NCI-H82 treated with DMSO at 0.1 percent for 48 hours (cell line): ENCODE measurements around the gene XIRP2.
A peak's percentile ranks its signal among the peaks of the same experiment; 100 is the strongest.
"Not testable (repeated sequence)": the region's sequence is repeated elsewhere in the genome, so short reads cannot be mapped to it uniquely, and the experiment has no call there.

Source experiments
- DNase-seq: peaks from one replicate; lab custom pipeline; 2025; ENCODE audit not compliant: unreplicated experiment; lab: John Stamatoyannopoulos, UW

Gene XIRP2

DNA sequence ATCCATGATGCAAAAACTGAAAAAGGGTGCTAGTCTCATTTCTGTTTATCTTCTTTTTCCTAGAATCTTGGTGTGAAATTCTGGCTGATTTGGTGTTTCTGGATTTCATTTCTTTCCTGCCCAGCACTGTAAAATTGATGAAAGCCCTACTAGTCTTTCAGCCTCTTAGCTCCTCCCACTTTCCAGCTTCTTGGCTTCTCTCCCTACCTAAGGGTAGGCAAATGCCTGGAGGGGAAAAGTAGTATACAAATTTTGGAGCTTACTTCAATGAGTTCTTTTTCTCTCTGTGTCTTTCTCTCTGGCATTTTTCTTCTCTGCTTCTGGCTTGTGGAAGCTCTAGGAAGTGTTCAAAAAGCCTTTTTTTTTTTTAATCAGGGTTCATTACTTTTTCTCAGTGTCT lies 160.5 kb downstream of the XIRP2 start:
- DNase-seq, result peak; percentile 81

DNA sequence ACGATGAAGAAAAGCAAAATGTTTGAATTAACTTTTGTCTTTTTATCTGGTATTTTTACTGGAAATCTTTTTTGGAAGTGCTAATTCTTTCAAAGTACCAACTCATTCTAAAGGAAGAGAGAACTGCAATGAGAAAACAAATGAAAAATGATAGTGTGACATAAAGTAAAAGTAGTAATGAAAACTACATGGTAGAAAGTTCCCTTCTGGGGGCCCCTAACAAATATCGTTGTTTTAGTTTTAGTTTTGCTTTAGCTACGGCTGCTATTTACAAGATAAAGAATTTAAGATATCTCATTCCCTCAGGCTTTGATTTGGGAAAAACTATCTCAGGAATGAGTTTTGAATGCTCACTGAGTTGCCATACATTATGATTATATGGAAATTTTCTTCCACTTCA lies 161.4 kb downstream of the XIRP2 start:
- no peak for DNase-seq

DNA sequence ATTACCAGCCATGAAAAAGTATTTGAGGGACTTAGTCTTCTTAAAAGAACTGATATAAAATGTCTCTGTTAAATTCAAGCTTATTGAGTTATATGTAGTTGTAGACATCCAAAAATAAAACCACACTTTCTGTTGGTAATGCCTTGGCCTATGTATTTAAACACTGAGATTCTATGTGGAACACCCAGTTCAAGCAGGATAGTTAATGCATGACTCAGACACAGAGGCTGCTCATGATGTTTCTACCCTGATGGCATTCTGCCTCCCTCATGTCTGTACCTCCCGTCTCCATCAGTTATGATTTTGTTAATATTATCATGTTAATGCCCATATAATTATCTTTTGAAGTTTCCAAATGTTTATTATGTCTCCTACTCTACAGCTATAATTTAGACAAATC lies 164.5 kb downstream of the XIRP2 start:
- DNase-seq, result no peak

DNA sequence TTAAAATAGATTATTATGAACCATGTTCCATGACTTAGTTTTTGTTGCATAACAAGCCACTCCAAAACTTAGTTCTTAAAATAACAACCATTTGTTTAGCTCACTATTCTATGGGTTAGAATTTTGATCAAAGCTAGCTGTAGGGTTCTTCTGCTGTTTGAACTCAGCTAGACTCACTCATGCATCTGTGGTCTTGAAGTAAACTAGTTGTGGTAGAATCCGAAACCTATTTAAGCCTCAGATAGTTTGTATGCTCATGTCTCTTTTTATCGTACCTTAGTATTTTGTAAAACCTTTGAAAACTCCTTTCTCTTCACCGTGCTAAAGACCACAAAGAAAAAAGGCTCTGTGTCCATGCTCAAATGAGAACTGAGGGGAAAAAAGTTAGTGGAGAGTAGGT lies 166.6 kb downstream of the XIRP2 start:
- DNase-seq, result no peak

DNA sequence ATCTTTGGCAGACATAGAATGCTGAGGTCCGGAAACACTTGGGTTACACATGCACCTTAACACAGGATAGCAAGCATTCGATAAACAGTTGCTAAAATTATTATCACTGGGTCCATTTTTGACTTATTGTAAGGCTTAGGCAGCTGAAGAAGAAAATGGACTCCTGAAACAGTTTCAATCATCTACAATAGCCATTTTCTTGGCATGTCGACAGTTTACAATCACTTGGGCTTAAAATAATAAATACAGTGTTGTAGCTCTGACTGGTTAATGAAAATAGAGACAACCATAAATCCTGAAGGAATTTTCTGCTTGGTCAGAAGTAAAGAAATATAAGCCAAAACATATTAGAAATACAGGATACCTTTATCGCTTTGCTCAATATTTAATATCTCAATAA lies 169.2 kb downstream of the XIRP2 start:
- no peak for DNase-seq

DNA sequence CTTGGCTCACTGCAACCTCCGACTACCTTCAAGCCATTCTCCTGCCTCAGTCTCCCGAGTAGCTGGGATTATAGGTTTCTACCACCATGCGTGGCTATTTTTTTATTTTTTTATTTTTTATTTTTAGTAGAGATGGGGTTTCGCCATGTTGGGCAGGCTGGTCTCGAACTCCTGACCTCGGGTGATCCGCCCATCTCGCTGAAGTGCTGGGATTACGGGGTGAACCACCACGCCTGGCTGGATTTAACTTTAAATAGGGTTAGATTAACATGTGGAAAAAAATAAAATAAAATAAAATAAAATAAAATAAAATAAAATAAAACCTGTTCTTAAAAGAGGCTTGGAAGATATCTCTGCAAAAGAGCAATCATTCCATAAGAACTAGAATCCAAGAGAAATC lies 170.9 kb downstream of the XIRP2 start:
- no peak for DNase-seq

DNA sequence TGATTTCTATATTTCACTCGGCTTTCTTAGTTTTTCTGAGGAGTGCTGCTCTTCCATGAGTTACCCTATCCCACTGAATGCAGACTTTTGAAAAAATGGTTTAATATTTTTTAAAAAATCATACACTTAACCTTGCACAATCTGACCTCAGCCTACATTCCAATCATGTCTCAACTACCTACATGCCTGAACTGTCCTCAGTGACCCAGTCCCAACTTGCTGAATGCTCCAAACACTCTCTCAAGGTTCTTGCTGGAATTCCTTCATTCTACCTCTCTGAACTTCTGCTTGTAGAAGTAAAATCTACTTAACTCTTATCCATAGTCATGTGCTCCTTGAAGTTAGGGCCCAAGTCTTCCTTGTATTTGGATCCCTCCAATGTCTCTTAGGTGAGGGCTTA lies 181.6 kb downstream of the XIRP2 start:
- DNase-seq, result no peak

DNA sequence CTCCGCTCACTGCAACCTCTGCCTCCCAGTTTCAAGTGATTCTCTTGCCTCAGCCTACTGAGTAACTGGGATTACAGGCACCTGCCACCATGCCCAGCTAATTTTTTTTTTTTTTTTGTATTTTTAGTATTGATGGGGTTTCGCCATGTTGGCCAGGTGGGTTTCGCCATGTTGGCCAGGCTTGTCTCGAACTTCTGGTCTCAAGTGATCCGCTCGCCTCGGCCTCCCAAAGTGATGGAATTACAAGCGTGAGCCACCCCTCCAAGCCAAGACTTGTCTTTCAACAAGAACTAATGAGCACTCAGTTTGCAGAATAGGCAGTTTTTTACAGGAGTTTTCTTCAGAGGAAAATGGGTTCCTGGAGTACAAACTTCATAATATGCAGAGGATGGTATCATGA lies 187.4 kb downstream of the XIRP2 start:
- DNase-seq, result not testable (repeated sequence)

DNA sequence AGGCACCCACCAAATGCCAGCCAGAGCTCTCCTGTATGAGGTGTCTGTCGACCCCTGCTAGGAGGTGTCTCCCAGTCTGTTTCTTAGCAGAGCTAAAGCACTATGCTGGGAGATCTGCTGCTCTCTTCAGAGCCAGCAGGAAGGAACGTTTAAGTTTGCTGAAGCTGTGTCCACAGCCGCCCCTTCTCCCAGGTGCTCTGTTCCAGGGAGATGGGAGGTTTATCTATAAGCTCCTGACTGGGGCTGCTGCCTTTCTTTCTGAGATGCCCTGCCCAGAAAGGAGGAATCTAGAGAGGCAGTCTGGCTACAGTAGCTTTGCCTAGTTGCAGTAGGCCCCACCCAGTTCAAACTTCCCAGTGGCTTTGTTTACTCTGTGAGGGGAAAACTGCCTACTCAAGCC lies 210.7 kb downstream of the XIRP2 start:
- not testable (repeated sequence) for DNase-seq

DNA sequence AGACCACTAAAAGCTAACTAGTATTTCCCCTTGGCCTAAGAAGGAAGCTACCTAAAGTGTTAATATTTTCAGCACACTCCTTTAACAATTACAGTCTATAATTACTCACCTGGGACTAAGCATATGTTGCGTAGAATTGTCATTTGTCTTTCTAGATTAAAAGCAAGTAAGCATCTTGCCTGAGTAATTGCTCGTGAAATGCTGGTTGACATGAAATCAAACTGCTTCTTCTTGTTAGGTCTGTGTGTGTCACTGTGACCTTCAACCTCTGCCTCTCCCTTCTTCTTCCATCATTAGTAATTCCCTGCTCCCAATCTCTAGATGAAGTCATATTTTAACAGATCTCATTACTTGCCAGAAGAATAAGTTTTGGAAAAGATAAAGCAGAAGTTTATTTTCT lies 212.2 kb downstream of the XIRP2 start:
- no peak for DNase-seq

DNA sequence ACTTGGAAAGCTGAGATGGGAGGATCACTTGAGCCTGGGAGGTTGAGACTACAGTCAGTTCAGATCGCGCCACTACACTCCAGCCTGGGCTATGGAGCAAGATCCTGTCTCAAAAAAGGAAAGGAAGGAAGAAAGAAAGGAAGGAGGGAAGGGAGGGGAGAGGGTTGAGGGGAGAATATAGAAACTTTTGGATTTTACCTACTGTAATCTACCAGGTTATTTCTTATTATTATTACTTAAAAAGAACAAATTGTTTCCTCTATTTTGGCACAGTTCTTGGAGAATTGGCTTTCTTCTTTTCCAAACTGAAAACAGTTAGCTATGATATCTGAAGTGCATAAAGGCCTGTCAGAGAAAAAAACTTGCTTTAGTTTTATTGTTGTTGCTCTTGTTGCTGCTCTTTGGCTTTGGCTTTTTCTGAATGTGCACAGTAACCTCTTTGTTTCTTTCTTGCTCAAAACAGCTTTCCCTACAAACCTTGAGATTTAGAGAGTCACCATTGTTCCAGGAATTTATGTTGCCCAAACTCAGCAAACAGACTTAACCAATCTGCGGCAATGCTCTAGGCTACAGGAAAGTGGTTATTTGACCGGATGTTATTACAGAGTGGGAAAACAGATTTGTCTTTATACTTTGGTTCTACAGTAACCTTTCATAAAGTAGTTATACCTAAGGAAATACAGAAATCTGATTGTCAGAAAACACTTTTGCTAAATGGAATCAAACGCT lies 214.9 kb downstream of the XIRP2 start:
- no peak for DNase-seq

DNA sequence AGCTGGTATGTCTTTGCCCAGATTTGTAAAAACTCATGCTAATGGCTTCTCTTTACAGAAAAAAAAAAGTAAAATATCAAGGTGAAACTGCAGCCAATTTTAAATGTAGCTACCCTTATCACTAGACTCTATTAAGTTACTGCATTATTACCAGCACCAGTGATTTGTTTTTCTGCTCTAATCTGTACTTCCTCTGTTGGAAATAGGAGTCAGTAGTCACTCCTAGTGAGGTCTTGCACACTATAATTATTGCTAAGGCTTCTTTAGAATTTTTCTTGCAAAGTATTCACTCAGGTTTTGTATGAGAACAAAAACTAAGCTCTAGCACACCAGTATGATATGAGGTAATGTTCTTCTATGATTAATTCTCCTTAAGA lies 215.5 kb downstream of the XIRP2 start:
- no peak for DNase-seq

DNA sequence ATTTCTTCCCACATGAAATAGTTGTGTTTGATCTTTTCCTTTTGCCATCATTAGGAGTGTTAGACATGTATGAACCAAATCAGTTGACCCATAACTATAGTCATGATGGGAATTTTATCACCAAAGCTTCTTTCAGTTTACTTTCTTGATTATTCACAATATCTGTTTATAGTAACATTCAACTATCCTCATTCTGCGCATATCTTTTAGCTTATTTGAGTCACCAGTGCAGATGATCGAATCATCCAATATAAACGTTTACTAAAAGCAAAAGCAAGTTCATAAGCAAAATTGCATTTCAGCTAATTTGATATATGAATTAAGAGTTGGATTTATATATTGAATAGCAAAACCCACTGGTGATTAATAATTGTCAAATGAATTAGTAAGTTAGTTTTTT lies 216.4 kb downstream of the XIRP2 start:
- no peak for DNase-seq

DNA sequence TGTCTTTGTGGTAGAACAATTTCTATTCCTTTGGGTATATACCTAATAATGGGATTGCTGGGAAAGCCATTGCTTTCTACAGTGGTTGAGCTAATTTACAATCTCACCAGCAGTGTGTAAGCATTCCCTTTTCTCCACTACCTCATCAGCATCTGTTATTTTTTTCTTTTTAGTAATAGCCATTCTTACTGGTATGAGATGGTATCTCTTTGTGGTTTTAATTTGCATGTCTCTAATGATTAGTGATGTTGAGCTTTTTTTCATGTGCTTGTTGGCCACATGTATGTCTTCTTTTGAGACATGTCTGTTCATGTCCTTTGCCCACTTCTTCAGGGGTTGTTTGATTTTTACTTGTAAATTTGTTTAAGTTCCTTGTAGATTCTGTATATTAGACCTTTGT lies 221.4 kb downstream of the XIRP2 start:
- not testable (repeated sequence) for DNase-seq

DNA sequence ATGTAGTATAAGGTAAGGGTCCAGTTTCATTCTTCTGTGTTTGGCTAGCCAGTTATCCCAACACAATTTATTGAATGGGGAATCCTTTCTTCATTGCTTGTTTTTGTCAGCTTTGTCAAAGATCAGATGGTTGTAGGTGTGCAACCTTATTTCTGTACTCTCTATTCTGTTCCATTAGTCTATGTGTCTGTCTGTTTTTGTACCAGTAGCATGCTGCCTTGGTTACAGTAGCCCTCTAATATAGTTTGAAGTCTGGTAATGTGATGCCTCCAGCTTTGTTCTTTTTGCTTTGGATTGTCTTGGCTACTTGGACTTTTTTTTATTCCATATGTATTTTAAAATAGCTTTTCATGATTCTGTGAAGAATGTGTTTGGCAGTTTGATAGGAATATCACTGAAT lies 222.1 kb downstream of the XIRP2 start:
- no peak for DNase-seq

DNA sequence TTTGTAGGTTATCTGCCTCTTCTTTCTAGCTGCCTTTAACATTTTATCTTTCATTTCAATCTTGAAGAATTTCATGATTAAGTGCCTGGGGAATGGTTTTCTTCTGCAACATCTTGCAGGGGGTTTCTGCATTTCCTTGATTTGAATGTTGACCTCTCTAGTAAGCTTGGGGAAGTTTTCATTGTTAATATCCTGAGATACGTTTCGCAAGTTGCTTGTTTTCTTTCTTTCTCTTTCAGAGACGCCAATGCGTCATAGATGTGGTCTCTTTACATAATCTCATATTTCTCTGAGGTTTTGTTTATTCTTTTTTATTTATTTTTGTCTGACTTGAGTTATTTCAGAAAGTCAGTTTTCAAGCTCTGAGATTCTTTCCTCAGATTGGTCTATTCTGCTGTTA lies 225.7 kb downstream of the XIRP2 start:
- DNase-seq, result no peak

DNA sequence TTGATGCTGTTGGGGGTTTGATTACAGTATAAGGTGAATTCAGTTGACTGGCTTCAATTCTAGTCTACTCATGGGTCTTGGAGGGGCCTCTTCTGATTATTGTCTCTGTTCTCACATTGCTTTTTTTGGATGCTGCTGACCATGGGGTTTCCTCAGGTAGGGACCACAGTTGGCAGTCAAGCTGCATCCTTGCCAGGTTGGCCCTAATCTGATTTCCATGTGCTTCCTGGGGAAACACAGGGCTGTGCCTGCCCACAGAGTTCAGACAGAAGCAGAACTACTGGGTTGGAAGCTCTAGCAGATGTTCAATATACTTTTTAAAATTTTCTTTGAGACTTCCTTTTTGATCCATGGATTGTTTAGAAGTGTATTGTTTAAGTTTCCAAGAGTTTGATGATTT lies 227.3 kb downstream of the XIRP2 start:
- no peak for DNase-seq

DNA sequence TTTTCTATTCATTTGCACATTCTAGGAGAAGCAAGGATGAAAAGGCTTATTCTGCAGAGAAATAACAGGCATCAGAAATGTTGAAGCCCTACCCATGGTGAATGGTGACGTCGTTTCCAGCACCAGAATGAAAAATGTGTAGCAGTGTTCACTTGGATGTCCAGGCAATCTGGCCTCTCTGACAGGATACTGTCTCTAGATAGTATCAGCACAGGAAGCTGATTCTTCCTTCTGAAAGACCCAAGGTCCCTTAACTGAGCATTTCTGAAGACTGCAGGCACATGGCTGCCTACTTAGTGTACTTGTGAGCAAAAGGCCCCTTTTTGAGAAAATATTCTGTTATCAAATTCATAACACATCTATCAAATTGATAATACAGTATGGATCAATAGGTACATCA lies 234.1 kb downstream of the XIRP2 start:
- no peak for DNase-seq

DNA sequence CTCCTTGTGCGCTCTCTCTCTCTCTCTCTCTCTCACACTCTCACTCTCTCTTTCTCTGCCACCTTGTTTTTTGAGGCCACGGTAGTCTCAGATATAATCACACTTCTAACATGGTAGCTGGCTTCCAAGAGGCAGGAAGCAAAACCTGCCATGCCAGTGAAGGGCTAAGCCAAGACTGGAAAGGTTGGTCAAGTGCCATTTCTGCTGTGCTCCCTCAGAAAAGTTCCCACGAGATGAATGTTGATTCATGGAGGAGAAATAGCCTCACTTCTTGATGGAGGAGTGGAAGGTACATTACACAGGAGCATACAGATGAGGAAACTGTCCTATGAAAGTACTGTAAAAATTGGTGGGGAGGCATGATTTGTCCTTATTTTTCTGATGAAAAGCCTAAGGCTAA lies 237.9 kb downstream of the XIRP2 start:
- DNase-seq, result no peak

DNA sequence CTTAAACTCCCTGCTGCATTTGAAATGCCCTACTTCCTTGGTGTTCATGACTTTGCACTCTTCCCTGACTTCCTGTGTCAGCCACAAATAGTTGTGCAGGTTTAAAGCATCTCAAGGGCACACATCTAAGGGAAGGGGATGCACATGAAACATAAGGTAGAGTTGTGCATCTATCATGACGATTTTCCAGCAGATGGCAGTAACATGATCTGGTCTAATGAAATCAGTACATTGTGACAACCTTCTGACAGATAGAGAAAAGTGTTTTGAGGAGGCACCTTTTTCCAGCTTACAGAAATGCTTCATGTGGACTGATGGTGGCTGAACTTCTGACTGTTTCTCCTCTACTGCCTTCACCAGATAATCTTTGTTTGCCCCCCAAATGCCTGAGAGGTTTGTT lies 238.9 kb downstream of the XIRP2 start:
- peak; percentile 29 for DNase-seq

DNA sequence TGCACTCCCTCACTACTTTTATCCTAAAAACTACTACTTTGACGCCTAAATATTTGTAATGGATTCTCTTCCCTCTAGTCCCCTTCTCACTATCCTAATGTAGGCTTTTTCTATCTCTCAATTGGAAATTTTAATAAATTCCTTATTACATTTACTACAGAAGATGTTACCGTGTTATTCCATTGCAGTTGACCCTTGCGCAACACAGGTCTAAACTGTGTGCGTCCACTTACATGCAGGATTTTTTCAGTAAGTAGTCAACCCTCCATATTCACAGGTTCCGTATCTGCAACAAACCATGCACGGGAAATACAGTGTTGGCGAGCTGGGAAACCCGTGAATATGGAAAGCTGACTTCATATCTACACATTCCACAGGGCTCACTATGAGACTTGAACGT lies 239.8 kb downstream of the XIRP2 start:
- no peak for DNase-seq

DNA sequence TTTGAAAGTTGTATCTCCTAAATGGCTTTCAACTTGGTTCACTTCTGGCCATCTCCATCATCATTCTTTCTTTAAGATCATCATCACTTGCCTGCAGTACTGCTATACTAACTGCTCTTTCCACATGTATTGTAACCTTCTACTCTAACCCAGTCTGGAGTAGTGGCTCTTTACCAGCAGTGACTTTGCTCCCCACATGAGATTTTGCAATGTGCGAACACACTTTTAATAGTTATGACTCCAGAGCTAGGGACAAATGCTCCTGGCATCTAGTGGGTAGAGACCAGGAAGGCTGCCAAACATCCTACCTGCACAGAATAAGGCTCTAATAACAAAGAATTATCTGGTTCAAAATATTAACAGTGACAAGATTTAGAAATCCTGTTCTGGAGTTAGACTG lies 243.8 kb downstream of the XIRP2 start:
- DNase-seq, result no peak

DNA sequence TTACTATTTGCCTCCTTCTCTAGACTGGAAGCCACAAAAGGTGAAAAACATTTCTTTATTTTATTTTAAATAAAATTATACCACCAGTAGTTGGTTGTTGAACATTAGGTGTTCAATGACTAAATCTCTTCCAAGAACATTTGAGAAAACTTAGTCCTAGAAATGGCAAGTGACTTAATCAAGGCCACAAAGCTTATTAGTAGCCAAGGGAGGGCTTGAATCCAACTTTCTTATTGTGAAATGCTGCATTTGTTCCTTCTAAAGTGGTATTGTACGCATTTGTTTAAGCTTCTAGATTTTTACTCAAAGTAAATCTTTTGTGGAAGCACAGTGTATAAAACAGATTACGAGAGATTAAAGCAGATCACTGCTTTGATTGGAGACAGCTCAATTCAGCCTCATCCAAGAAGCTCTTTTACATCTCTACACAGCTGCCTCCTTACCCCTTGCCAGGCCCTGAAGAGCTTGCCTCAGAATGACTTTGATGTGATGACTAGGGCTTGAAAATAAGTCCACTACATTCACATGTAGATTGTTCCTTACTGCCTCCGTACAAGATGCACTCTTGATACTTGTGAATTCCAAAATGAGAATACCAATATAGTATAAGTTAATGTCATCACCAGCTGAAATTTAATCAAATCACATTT lies 244.8 kb downstream of the XIRP2 start:
- peak; percentile 47 for DNase-seq
